Parathyroid adenoma (tissue), 2 donors: ENCODE data around the gene FAM83E.
A peak's percentile ranks its signal among the peaks of the same experiment; 100 is the strongest.
"Not testable (repeated sequence)": the region's sequence is repeated elsewhere in the genome, so short reads cannot be mapped to it uniquely, and the experiment has no call there.

ENCODE experiments used
- H2AFZ ChIP-seq: fragments of 300-600 bp; sonication (generic); one replicate; pipeline ENCODE4 v1.7.0; 2017; ENCODE audit warnings: antibody characterized with exemption, mild to moderate bottlenecking
- H3K27ac ChIP-seq: fragments of 300-600 bp; sonication (generic); one replicate; pipeline ENCODE4 v1.7.0; 2017
- H3K27me3 ChIP-seq: fragments of 300-600 bp; sonication (generic); one replicate; pipeline ENCODE4 v1.7.0; 2017; ENCODE audit warnings: low read length; ENCODE audit not compliant: control insufficient read depth, insufficient read depth
- H3K36me3 ChIP-seq: fragments of 300-600 bp; sonication (generic); one replicate; pipeline ENCODE4 v1.7.0; 2017; ENCODE audit warnings: low read length; ENCODE audit not compliant: control insufficient read depth, insufficient read depth
- H3K4me1 ChIP-seq: fragments of 300-600 bp; sonication (generic); one replicate; pipeline ENCODE4 v1.7.0; 2017; ENCODE audit warnings: control low read depth
- H3K4me2 ChIP-seq: fragments of 300-600 bp; sonication (generic); one replicate; pipeline ENCODE4 v1.7.0; 2017; ENCODE audit warnings: low read length
- H3K4me3 ChIP-seq: fragments of 300-600 bp; sonication (generic); one replicate; pipeline ENCODE4 v1.7.0; 2017; ENCODE audit warnings: low read depth, low read length
- H3K79me2 ChIP-seq: fragments of 300-600 bp; sonication (generic); one replicate; pipeline ENCODE4 v1.7.0; 2017; ENCODE audit warnings: control low read depth
- H3K9ac ChIP-seq: fragments of 300-600 bp; sonication (generic); one replicate; pipeline ENCODE4 v1.7.0; 2017; ENCODE audit warnings: mild to moderate bottlenecking
- H3K9me3 ChIP-seq: fragments of 300-600 bp; sonication (generic); one replicate; pipeline ENCODE4 v1.7.0; 2017; ENCODE audit warnings: low read length; ENCODE audit not compliant: control insufficient read depth
- CTCF ChIP-seq: fragments of 300-600 bp; sonication (generic); IDR thresholded peaks from one replicate; pipeline ENCODE4 v1.7.0; 2017; ENCODE audit warnings: antibody characterized with exemption, mild to moderate bottlenecking
- donor health status: primary hyperparathyroidism.

FAM83E gene

GRCh38 chr19:48588670-48589401 lies 26.0 kb downstream of the FAM83E start:
- peak; percentile 96 for TF ChIP-seq CTCF

GRCh38 chr19:48587387-48587786 lies 27.5 kb downstream of the FAM83E start:
- no peaks in the 10 kb centered on the region for H3K9me3 ChIP-seq
- H3K4me2 ChIP-seq = no peak overlapping the region
- H3K79me2 ChIP-seq = no peaks in the 10 kb centered on the region
- H3K9ac ChIP-seq = no peak overlapping the region
- no peak overlapping the region for H3K27ac ChIP-seq
- peaks cover 4% of the 10 kb centered on the region for H3K4me1 ChIP-seq
- no peak overlapping the region for H2AFZ ChIP-seq
- TF ChIP-seq CTCF = no peak
- no peaks in the 10 kb centered on the region for H3K36me3 ChIP-seq
- H3K27me3 ChIP-seq = no peaks in the 10 kb centered on the region
- H3K4me3 ChIP-seq = no peak overlapping the region

More at GRCh38 chr19:48588670-48589401, 26.0 kb downstream of the FAM83E start:
- Histone ChIP-seq H3K4me1 (peaks cover 3% of the 10 kb centered on the region), H3K4me3 (peak overlapping the region; percentile 41), H3K27me3 (no peaks in the 10 kb centered on the region), H2AFZ (peak overlapping the region; percentile 69), H3K9me3 (no peaks in the 10 kb centered on the region), H3K27ac (no peak overlapping the region), H3K36me3 (no peaks in the 10 kb centered on the region), H3K4me2 (peak overlapping the region; percentile 64), H3K79me2 (no peaks in the 10 kb centered on the region), H3K9ac (no peak overlapping the region)

GRCh38 chr19:48582168-48582567 lies 32.7 kb downstream of the FAM83E start:
- Histone ChIP-seq H3K9me3 (no peaks in the 10 kb centered on the region), H3K36me3 (no peaks in the 10 kb centered on the region), H3K79me2 (no peaks in the 10 kb centered on the region), H3K9ac (no peak overlapping the region), H3K4me1 (peaks cover 4% of the 10 kb centered on the region), H3K27me3 (no peaks in the 10 kb centered on the region), H3K4me2 (no peak overlapping the region), H3K27ac (no peak overlapping the region), H2AFZ (no peak overlapping the region), H3K4me3 (no peak overlapping the region)
- TF ChIP-seq CTCF = no peak

- Histone ChIP-seq H3K27me3 (no peaks in the 10 kb centered on the region), H3K4me3 (no peak overlapping the region), H3K79me2 (no peaks in the 10 kb centered on the region), H3K9me3 (no peaks in the 10 kb centered on the region), H3K27ac (no peak overlapping the region), H3K36me3 (no peaks in the 10 kb centered on the region), H3K4me2 (no peak overlapping the region), H2AFZ (no peak overlapping the region), H3K4me1 (peaks cover under 1% of the 10 kb centered on the region), H3K9ac (no peak overlapping the region)
- no peak for TF ChIP-seq CTCF
These were observed 36.0 kb downstream of the FAM83E start for GRCh38 chr19:48578891-48579290.

GRCh38 chr19:48577908-48578307 lies 37.0 kb downstream of the FAM83E start:
- not testable (repeated sequence) for H2AFZ ChIP-seq, H3K4me3 ChIP-seq, H3K36me3 ChIP-seq, H3K27ac ChIP-seq, H3K9ac ChIP-seq, H3K4me1 ChIP-seq, H3K27me3 ChIP-seq, H3K79me2 ChIP-seq, H3K9me3 ChIP-seq, H3K4me2 ChIP-seq
